Heart left ventricle (tissue), 13 donors: ENCODE measurements around the gene DDHD1.

Experiments
- CTCF ChIP-seq, 12 donors: fragments of 200-600 bp; sonication (generic) in 4 of 12; IDR thresholded peaks; one replicate each; pipeline versions ENCODE4 v1.5.0 to v1.8.0; 2018 to 2022; ENCODE audit warnings: antibody characterized with exemption in 12 of 12, mild to moderate bottlenecking in 5 of 12
- POLR2A ChIP-seq, 2 donors: fragments of 450-650 bp; IDR thresholded peaks; one replicate each; pipeline ENCODE4 v1.6.1; 2017; ENCODE audit warnings: antibody characterized with exemption in 2 of 2, mild to moderate bottlenecking in 2 of 2, moderate library complexity in 2 of 2
- donor health status: ischemic (EF 13 %, LVEDD 7.1; RV severe dilation, severe dysfunction).
- donor health status: DM: no; HTN: yes; CAD: no.
- donor health status: DM: no; HTN: no; CAD: no.
- donor health status: ischemic (EF 25% LVEDD 6.9; RV normal size, moderate dysfunction).
- donor health status: ischemic (EF 25% LVEDD 5.7; RV mildly dilated, moderate dysfunction).
- donor health status: ischemic (EF 35%, LVEDD 5.7; RV mildly dilated, moderate dysfunction).
- donor health status: nonischemic (EF 11% LVEDD 7.7; RV severe dilation, severe dysfunction).
- donor health status: DM: yes; HTN: yes; CAD: no.
- donor health status: PGD.
- donor health status: ischemic (EF 29% LVEDD 5.4; RV normal size, mild dysfunction).
- donor health status: nonischemic (EF 23%, LVEDD 6.1; RV moderate dilation, normal function).

DNA sequence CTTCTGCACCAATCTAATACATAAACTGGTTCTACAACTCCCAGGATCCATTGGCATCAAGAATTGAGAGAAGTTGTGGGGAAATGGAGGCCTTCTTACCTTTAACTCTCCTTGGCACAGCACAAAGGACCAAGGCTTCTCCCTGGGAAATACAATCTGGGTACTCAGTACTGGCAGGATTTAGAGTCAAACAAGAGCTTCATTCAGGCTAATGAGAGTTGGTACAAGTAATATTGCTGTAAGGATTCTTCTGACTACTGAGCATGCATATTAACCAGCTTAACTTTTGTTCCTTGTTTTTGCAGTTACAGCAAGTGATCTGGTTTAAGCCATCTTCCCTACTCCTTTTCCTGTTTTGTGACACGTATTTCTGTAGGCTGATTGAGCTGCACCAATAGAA is 126.1 kb downstream of the DDHD1 start:
- TF ChIP-seq CTCF (IDR thresholded peaks at IDR 0.05) (no peak), POLR2A (IDR thresholded peaks at IDR 0.05) (no peak)
